Liver (tissue), 3 donors: Measurements from ENCODE around the gene MRPL18.

Experiments
- CTCF ChIP-seq: fragments of 150-350 bp; IDR thresholded peaks from 2 replicates; pipeline ENCODE4 v1.5.1; 2017; ENCODE audit warnings: improper control_type of control experiment, low read depth, low read length; ENCODE audit not compliant: missing input control
- GABPA ChIP-seq, 2 donors: IDR thresholded peaks in 1 of 2; conservative IDR thresholded peaks in 1 of 2; 2 replicates each; pipeline ENCODE4 v1.6.1; 2016; ENCODE audit warnings: antibody characterized with exemption in 2 of 2, mild to moderate bottlenecking in 1 of 2, moderate library complexity in 1 of 2
- HNF4A ChIP-seq, 2 donors: conservative IDR thresholded peaks; 2 replicates each; pipeline ENCODE4 v1.6.1; 2016; ENCODE audit warnings: antibody characterized with exemption in 2 of 2, mild to moderate bottlenecking in 2 of 2
- JUND ChIP-seq, 2 donors: IDR thresholded peaks; 2 replicates each; pipeline ENCODE4 v1.6.1; 2016; ENCODE audit warnings: antibody characterized with exemption in 2 of 2
- MAX ChIP-seq: IDR thresholded peaks from 2 replicates; pipeline ENCODE4 v1.6.1; 2016; ENCODE audit warnings: antibody characterized with exemption
- RAD21 ChIP-seq, 2 donors: IDR thresholded peaks; 2 replicates each; pipeline ENCODE4 v1.6.1; 2016; ENCODE audit warnings: antibody characterized with exemption in 2 of 2, mild to moderate bottlenecking in 2 of 2
- REST ChIP-seq: IDR thresholded peaks from 2 replicates; pipeline ENCODE4 v1.6.1; 2016; ENCODE audit warnings: antibody characterized with exemption, mild to moderate bottlenecking
- RXRA ChIP-seq, 2 donors: IDR thresholded peaks; 2 replicates each; pipeline ENCODE4 v1.6.1; 2017 to 2018; ENCODE audit warnings: antibody characterized with exemption in 2 of 2, mild to moderate bottlenecking in 1 of 2
- SP1 ChIP-seq: IDR thresholded peaks from 2 replicates; pipeline ENCODE4 v1.6.1; 2018; ENCODE audit warnings: antibody characterized with exemption, mild to moderate bottlenecking
- TAF1 ChIP-seq: conservative IDR thresholded peaks from 2 replicates; pipeline ENCODE4 v1.6.1; 2016; ENCODE audit warnings: antibody characterized with exemption, mild to moderate bottlenecking
- YY1 ChIP-seq: IDR thresholded peaks from 2 replicates; pipeline ENCODE4 v1.6.1; 2016; ENCODE audit warnings: antibody characterized with exemption, mild to moderate bottlenecking
- ZBTB33 ChIP-seq: IDR thresholded peaks from 2 replicates; pipeline ENCODE4 v1.6.1; 2016; ENCODE audit warnings: antibody characterized with exemption
- donor health status: healthy.
- donor health status: healthy.

- TF ChIP-seq TAF1 (no peak), GABPA (IDR thresholded peaks at IDR 0.05 in 1 of 2, conservative IDR thresholded peaks at IDR 0.05 in 1 of 2) (no peak), CTCF (no peak), ZBTB33 (no peak), REST (no peak), MAX (no peak), RXRA (IDR thresholded peaks at IDR 0.05) (no peak), HNF4A (conservative IDR thresholded peaks at IDR 0.05) (no peak), RAD21 (IDR thresholded peaks at IDR 0.05) (no peak), JUND (IDR thresholded peaks at IDR 0.05) (no peak), SP1 (no peak), YY1 (no peak)
Observed at GRCh38 chr6:159800141-159800865, 10.0 kb downstream of the MRPL18 start, which contains the start of gene PNLDC1.
